HG02610 (cell line): ENCODE data around the gene KIF26A.

Source experiments
- ATAC-seq: cut with Tn5 transposase; IDR thresholded peaks from one replicate; pipeline ENCODE4 v1.9.1; 2021; ENCODE audit warnings: mild to moderate bottlenecking, moderate library complexity; ENCODE audit not compliant: unreplicated experiment

The KIF26A gene

DNA sequence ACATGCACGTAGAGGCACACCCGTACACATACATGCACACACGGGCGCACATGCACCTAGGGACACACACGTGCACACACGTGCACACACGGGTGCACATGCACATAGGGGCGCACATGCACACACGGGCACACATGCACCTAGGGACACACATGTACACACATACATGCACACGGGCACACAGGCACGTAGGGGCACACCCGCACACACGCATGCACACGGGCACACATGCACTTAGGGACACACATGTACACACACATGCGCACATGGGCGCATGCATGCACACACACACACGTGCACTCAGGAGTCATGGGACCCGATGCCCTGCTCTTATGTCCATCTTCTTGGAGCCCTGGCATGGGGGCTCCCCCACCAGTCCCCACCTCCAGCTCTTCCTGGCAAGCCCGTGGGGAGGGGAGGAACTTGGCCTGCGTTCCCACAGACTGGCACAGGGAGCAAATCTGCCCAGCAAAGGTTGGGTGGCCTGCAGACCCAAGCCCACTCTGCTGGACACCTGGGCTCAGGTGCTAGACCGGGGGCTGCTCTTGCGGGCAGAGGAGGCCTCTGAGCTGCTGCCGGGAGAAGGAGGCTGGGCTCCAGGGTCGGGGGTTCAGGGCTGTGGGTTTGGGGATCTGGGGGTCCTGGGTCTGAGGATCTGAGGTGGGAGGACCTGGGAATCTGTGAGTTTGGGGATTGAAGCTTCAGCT is 51.4 kb downstream of the KIF26A start:
- no peak for ATAC-seq

DNA sequence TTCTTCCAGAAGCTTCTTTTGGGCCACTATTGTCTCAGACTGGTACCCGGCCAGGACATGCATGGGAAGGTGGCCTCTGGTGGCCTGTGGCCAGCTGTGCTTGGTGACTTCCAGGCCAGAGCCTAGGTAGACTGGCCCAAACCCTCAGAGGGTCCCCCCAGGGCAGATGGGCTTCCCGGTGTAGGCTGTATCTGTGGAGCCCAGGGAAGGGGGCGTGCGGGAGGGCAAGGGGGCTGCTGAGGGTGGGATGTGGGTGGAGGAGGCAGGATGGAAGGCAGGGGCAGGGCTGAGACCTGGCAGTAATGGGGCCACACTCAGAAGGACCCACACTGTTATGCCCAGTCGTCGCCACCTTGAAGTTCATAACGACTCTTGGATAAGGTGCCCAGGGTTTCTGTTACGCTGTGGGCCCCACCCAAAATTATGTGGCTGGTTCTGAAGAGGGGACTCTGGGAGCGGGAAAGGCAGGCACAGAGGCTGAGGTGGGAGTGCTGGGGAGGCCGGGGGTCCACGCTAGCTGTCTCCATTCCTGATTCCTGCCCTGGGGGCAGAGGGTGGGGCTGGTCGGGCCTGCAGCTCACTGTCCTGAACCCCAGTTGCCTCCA is 52.1 kb downstream of the KIF26A start:
- no peak for ATAC-seq

DNA sequence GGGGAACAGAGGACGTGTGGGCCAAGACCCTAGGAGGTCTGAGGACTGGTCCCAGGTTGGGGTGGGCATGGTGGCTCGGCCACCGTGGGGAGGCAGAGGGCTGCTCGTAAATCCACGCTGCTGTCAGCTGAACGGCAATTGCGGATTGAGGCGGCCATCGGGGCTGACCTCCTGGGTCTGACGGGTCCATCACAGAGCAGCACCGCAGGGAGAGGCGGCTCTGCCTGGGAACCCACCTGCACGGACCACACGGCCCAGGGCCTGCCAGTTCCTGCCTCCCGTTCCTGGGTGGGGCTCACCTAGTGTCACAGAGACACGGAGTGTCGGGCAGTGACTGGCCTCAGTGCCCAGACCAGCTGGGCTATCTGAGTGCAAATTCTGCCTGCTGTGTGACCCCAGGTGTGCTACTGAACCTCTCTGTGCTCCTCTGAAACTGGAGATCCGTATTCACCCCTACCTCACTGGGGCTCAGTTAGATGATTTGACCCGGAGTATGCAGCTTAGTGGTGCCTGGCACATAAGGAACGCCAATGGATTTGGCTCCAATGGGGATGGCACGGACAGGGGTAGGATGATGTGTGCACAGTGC is 53.1 kb downstream of the KIF26A start:
- ATAC-seq, result no peak

DNA sequence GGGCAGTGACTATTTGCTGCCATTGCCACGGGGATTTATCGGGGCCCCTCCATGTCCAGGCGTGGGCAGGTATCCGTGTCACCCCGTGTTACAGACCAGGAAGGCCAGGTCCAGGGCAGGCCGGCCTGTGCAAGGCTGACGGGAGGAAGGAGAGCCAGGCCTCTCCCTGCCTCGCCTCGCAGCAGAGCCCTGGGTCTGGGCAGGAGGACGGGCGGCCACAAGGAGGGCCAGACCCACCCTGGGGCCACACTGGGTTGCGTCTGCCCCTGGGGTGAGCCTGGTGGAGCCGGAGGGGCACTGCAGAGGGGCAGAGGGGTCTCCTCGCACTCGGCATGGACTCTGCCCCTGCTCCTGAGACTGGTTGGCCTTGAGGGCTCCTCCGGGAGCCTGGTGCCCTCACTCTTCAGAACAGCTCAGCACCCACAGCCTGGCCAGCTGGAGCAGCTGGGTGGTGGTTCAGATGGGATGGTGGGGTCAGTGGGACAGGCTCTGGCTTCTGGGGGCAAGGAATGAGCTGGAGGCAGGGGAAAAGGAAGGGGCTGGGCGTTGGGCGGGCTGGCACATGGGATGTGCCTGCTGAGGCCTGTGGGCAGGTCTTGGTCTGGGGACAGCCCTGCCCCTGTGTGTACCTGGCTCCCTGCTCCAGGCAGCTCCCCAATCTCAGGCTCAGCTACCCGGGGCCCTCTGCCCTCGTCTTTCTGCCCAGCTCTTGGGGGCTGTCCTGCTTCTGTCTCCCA is 53.9 kb downstream of the KIF26A start:
- ATAC-seq, result no peak

DNA sequence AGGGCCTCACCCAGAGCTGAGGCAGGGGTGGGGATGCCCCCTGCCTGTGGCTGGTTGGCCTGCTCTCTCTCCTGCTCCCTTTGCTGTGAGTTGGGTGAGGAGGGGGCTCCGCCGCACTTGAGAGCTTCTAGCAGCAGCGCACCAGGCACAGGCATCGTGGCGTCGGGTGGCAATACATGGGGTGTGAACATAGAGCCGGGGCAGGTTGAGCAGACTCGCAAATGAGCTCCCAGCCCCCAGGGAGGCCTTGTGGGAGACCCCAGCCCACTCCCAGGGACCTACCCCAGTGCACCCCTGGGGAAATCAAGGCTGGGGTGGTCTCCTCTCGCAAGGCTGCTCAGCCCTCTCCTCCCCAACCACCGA is 54.5 kb downstream of the KIF26A start:
- ATAC-seq, result no peak

DNA sequence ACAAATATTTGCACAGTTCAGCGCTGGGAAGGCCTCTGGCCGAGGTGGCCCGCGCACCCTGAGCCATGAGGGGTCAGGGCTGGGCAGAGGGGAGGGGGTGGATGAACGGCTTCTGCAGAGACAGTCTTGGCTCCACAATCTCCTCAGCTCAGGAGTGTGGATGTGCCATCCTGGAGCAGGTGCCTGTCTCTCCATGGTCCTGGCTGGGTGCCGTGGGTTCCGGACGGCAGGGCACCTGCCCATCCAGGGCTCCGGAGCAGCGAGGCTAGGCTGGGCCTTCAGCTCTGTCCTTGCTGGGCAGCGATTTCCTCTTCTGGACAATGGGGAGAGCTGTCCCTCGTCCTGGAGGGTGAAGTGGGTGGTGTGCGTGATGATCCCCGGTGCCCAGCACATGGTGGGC is 55.6 kb downstream of the KIF26A start:
- no peak for ATAC-seq

DNA sequence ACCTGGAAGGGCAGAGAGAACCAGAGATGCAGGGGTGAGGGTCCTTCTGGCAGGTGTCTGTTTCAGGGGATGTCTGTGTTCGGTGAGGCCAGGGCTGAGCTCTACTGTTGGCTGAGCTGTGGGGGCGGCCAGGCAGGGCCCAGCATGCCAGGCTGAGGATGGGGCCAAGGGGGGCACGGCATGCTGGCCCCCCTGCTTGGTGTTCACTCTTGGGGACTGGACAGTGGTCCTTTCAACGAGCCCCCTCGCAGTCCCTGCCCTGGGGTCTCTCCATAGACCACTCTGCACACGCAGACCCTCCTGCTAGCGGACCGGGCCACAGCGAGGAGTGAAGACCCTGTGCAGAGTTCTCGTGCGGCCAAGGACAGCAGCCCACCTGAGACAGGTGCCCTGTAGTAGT is 56.3 kb downstream of the KIF26A start:
- ATAC-seq, result no peak

DNA sequence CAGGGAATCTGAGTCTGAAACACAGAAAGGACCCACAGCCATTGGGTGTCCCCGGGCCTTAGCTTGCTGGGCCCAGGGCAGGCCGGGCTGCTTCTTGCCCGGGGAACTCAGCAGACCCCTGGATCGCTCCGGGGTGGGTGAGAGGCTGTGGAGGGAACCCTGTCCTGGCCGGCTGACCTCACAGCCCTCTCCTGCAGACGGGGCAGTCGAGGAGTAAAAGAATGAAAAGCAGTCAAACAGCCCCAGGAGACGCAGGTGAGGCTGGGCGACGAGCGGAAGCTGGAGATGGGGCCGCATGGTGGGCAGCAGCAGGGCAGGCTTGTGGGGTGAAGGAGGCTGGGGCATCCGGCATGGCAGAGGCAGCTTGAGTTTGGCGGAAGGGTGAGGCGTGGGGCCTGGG is 57.0 kb downstream of the KIF26A start:
- no peak for ATAC-seq

DNA sequence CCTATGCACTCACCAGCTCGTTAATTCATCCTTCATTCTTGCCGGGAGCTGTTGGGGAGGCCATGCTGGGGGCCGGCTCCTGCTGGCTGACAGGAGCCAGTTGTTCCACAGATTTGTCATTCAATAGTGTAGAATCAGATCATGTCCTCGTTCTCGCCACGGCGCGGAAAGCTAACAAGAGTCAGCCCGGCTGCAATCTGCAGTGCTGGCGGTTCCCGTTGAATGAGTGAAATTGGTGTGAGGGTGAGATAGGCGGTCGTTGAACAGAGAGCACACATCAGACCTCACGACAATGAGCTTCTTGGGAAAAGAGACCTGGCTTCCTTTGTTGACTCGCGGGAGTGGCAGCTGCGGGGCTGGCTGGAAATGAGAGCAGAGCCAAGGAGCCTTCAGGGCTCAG is 57.5 kb downstream of the KIF26A start:
- ATAC-seq, result no peak

DNA sequence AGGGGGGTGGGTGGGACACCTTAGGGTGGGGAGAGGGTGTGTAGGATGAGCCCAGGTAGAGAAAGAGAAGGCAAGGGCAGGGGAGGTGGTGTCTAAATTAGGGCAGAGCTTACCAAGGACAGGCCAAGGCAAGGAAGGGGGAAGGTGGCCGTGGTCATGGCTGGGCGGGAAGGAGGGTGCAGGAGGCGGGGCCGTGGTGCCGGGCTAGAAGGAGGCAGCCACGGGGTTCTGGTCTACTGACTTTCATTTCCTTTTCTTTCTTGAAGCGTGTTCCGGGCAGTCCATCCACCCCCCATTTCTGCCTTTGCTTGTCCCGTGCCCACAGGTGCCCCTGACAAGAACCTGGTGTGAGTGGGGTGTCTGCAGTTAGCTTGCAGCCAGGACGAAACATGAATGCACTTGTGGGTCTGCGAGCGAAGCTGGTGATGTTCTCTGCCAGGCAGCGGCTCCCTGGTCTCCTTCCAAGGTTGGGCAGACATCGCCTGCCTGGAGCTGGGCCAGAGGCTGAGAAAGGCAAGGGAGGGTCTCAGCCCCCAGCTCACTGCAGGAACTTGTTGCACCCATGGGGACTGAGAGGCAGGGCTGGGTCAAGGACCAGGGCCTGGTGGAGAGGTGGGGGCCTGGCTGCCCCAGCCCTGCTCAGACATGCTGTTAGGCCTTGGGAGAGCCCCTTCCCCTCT is 58.2 kb downstream of the KIF26A start:
- ATAC-seq, result no peak

DNA sequence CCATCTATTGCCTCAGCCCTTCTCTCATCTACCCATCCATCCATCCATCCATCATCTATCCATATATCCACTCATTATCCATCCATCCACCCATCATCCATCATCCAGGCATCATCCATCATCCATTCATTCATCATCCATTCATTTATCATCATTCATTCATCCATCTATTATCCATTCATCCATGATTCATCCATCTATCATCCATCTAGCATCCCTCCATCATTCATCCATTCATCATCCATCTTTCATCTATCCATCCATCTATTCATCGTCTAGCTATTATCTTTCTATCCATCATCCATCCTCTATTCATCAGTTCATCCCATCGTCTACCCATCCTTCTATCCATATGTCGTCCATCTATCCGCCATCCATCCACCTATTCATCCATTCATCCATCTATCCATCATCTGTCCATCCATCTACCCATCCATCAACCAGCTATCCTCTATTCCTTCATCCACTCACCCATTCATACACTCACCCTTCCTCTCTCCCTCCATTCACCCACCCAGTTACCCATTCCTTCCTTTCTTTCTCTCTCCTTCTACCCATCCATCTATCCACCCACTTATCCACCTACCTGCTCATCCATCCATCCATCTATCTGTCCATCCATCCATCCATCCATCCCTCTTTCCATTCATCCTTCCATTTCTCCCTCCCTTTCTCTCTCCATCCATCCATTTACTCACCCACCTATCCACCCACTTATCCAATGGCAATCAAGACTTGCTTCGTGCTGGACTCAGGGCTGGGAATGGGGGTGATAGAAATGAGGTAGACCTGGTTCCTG is 59.3 kb downstream of the KIF26A start:
- no peak for ATAC-seq

DNA sequence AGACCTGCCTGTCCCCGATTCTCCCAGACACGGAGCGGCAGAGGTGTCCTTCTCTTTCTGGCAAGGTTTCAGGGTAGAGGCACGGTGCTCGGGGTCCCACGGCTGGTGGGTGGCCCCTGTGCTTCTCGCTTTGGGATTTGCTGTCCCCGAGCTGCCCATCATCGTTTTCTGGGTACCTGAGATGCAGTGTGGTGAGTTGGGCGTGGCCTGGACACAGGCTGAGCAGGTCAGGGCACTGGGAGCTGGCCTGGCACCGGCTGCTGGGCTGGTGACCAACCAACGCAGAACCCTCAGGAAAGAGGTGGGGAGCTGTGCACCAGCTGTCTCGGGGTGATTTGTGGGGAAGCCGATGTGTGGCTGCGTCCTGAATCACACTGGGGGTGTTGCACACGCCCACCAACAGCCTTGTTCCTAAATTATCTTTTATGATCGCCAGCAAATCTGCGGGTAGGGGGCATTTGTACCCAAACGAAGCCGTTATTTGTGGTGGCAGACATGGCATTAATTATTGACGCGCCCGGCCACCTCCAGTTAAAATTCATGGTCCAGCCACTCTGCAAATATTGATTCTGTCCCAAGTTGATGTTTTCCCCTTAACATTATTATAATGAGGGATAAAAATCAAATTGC is 61.0 kb downstream of the KIF26A start:
- no peak for ATAC-seq

DNA sequence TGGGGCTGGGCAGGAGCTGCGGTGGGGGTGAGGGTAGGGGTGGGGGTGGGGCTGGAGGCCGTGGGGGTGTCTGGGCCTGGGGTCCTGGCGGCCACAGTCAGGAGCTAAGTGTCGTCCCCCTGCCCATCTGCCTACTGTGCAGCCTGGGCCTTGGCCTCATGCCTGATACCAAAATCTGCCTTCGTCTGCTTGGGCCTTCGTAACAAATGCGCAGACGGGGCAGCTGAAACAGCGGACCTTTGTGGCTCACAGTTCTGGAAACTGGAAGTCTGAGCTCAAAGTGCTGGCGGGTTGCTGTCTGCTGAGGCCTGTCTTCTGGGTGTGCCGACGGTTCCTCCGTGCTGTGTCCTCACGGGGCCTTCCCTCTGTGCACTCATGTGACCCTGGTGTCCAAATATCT is 61.7 kb downstream of the KIF26A start:
- no peak for ATAC-seq

DNA sequence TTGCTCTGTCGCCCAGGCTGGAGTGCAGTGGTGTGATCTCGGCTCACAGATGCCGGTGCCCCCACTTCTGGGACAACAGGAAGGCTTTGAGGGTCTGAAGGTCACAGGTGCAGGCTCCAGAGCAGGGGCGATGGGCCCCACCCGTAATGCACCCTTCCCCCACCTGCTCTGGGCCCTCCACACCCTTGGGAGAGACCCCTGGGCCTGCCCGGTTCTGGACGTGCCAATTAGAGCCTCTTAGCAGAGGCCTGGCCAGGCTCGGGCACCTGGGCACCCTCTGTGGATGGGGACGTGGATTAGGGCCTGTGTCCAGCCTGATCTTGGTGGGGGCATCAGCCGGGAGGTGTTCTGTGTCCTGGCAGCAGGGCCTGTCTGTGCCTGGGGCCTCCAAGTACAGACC is 62.2 kb downstream of the KIF26A start:
- no peak for ATAC-seq

DNA sequence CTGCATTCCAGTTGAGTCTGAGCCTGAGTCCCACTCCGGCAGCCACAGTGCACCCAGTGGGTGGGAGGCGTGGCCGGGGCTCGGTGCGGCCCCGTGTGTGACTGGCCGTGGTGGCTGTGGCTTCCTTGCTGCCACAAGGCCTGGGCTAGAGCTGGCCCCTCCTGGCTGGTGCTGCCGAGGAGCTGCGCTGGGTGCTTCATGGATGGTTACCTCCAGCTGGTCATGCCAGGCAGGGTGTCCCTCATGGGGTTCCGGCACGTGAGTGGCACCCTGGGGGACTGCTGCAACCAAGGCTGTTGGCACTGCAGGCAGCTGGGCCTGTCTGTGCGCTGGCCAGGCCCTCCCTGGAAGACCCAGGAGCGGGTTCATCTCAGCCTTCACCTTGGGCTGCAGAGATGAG is 62.7 kb downstream of the KIF26A start:
- ATAC-seq, result no peak

DNA sequence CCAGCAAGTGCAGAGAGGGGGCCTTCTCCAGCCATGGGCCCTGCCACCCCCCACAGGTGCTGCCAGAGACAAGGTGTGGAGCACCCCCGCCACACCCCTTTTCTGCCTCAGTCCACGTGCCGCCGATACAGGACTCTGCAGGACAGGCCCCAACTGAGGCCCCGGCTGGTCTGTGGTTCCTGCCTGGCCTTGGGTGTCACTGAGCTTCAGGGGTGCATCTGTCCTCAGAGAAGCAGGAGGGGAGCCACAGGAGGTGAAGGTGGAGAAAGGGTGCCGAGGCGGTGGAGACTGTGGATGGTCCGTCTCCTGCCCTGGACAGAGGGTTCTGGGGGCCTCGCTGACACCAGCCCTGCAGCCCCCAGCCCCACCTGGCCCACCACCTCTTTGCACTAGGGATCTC is 63.1 kb downstream of the KIF26A start:
- ATAC-seq, result no peak

DNA sequence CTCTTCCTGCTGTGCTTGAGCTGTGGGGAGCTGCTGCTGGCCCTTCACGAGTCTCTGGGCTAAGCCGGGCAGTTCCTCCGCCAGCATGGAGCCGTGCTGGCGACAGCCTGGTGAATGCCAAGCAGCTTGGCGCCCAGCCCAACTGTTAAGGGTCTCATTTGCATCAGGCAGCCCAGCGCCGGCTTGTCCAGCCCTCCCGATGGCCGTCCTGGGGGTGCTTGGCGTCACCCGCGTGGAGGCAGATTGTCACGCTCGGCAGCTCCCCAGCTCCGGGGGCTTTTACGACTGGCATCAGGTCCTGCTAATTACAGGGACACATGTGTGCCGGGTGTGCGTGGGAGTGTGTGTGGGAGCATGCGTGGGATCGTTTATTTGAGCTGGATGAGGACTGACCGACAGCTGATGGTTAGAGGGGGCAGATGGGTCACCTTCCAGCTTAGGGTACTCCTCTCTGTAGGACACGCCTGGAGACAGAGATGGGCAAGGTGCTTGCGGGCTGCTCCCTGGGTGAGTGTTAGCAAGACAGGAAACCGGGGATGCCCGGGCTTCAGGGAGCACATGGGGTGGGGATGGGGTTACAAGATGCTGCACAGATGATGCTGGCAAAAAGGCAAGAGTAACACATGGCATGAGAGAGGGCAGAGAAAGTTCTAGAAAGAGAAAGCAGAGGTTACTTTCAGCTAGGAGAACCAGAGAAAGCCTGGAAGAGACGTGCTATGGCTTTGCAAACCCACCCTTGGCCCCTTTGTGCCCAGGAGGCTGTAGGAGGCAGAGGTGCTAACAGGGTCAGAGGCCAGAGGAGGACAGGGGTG is 64.1 kb downstream of the KIF26A start:
- no peak for ATAC-seq

DNA sequence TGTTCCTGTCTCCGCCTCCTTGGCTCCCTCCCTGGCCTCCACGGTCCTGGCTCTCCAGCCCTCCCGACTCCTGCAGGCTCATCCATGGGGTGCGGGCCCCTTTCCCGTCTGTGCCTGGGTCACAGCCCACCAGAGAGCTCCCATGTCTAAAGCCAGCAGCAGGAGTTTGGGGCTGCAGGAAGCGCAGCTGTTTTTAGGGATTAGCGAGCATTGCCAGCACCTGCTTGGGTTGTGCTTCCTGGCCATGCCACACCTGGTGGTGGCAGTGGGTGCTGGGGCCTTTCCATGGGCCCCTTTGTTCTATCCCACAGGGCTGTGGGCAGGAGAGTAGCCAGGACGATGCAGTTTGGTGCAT is 64.7 kb downstream of the KIF26A start:
- no peak for ATAC-seq

DNA sequence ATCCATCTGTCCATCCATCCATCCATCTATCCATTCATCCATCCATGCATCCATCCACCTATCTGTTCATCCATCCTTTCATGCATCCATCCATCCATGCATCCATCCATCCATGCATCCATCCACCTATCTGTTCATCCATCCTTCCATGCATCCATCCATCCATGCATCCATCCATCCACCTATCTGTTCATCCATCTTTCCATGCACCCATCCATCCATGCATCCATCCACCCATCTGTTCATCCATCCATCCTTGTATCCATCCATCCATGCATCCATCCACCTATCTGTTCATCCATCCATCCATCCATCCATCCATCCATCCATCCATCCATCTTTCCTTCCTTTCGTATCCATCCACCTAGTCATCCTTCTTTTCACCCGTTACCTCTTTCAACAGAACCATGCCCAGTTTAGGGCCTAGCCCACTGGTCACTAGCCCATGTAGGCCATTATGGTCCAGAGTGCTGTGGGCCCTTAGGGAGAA is 66.3 kb downstream of the KIF26A start:
- no peak for ATAC-seq
